Measurements from ENCODE around the gene VARS1.

VARS1 gene

GRCh38 chr6:31792761-31793171 is 2.8 kb downstream of the VARS1 start:
- DNase-seq: no peak

GRCh38 chr6:31792090-31792374 is 3.5 kb downstream of the VARS1 start:
- DNase-seq: no peak

GRCh38 chr6:31791324-31792089 is 4.0 kb downstream of the VARS1 start:
- DNase-seq: peak; percentile 66

- no peak for DNase-seq
Observed at GRCh38 chr6:31785475-31785874, 10.1 kb downstream of the VARS1 start.

GRCh38 chr6:31784098-31784925 is 11.2 kb downstream of the VARS1 start:
- DNase-seq: no peak

- DNase-seq: no peak
Observed at GRCh38 chr6:31782126-31782855, 13.3 kb downstream of the VARS1 start.

GRCh38 chr6:31781244-31782125 is 14.1 kb downstream of the VARS1 start:
- no peak for DNase-seq

- DNase-seq: no peak
Observed at GRCh38 chr6:31780507-31781243, 14.9 kb downstream of the VARS1 start.

- no peak for DNase-seq
Observed at GRCh38 chr6:31779908-31780307, 15.6 kb downstream of the VARS1 start.

- no peak for DNase-seq
Observed at GRCh38 chr6:31778999-31779885, 16.3 kb downstream of the VARS1 start.

- DNase-seq: no peak
Observed at GRCh38 chr6:31778193-31778592, 17.4 kb downstream of the VARS1 start.

- no peak for DNase-seq
Observed at GRCh38 chr6:31777667-31778050, 17.9 kb downstream of the VARS1 start.

- DNase-seq: peak; percentile 72
Observed at GRCh38 chr6:31776989-31777666, 18.4 kb downstream of the VARS1 start, which contains the start of gene VWA7. TSS of gene VWA7 (minus strand) at chr6:31777328. CDS start at chr6:31776779, 549 bp downstream.

GRCh38 chr6:31776485-31776988 is 19.0 kb downstream of the VARS1 start:
- no peak for DNase-seq

- DNase-seq: no peak
Observed at GRCh38 chr6:31775633-31776484, 19.7 kb downstream of the VARS1 start.

GRCh38 chr6:31775184-31775583 is 20.4 kb downstream of the VARS1 start:
- DNase-seq: no peak

GRCh38 chr6:31771992-31772358 is 23.6 kb downstream of the VARS1 start:
- DNase-seq: no peak

GRCh38 chr6:31770860-31771259 is 24.7 kb downstream of the VARS1 start:
- DNase-seq: no peak
